Muscle of leg (tissue), 11 donors: Measurements from ENCODE around the gene EFNA3. TPM values are rescaled to one million over a fixed set of nuclear protein-coding genes. Genes with fewer than 3 reads are reported as not detected.
A peak's percentile ranks its signal among the peaks of the same experiment; 100 is the strongest.

ENCODE experiments used
- DNase-seq: peaks from one replicate; pipeline ENCODE4 v3.0.0; 2013
- H3K27ac ChIP-seq: one replicate; pipeline ENCODE4 v1.5.1; 2013; ENCODE audit warnings: mild to moderate bottlenecking, low read length, control low read depth
- H3K27me3 ChIP-seq: one replicate; pipeline ENCODE4 v1.6.1; 2013; ENCODE audit warnings: low read length; ENCODE audit not compliant: control insufficient read depth, insufficient read depth
- H3K36me3 ChIP-seq: one replicate; pipeline ENCODE4 v1.6.1; 2013; ENCODE audit warnings: low read length; ENCODE audit not compliant: control insufficient read depth, insufficient read depth
- H3K4me1 ChIP-seq: one replicate; pipeline ENCODE4 v1.6.1; 2013; ENCODE audit warnings: low read length; ENCODE audit not compliant: control insufficient read depth, insufficient read depth
- H3K4me3 ChIP-seq: one replicate; pipeline ENCODE4 v1.5.1; 2013; ENCODE audit warnings: low read length, control low read depth
- H3K9me3 ChIP-seq: replicated peaks from 2 replicates; pipeline ENCODE4 v1.6.1; 2013; ENCODE audit warnings: low read depth, low read length; ENCODE audit not compliant: control insufficient read depth
- WGBS: methylation state at CpG from one replicate; pipeline ENCODE4 v1.1.5; 2013; ENCODE audit warnings: missing lambda C conversion rate; ENCODE audit not compliant: insufficient coverage; 5-methylcytosine and 5-hydroxymethylcytosine counted together
- polyA plus RNA-seq, 8 donors: library from polyadenylated mRNA; unstranded; fragments of 120-200 nt; gene quantifications; one replicate each; pipeline versions ENCODE4 v1.2.1 to v1.2.3, GENCODE V29; 2013; ENCODE audit warnings: inconsistent platforms in 1 of 8, low replicate concordance in 1 of 8; ENCODE audit not compliant: insufficient read length in 8 of 8, insufficient read depth in 1 of 8
- total RNA-seq: library from RNA; stranded (reverse); fragments of 120-200 nt; gene quantifications from one replicate; pipeline ENCODE4 v1.2.4, GENCODE V29; 2013

EFNA3 gene
- total and polyA plus RNA-seq, 9 donors: 1.7 to 3.9 (median 2.2) TPM

DNA sequence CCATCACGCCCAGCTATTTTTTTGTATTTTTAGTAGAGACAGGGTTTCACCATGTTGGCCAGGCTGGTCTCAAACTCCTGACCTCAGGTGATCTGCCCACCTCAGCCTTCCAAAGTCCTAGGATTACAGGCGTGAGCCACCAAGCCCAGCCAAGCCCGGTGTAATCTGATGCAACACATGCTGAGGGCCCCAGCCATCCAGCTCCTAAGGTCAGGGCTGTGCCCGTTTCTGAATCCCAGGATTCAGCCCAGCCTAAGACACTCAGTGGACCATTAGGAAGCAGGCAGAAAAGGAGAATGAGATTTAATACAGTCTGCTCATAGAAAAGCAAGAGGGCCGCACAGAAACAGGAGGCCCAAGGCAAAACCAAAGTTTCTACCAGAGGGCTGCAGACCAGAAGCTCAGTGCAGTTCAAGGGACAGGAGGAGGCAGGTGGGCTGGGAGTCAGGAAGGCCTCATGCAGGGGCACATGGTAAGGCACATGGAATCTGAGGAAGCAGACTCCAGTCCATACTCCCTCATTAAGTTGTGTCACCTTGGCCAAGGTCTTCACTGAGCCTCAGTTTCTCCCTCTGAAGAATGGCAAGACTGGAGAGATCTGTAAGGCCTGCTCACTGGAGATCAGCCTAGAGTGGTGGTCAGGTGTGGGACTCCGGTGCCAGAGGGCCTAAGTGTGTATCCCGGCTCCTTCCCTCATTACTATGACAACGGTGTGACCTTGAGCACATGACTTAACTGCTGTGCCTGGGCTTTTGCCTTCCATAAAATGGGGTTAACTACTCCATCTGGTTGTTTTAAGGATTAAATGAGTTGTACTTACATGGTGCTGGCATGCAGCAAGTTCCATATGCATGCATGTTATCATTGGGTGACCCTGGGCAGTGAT lies 29.9 kb upstream of the EFNA3 start:
- Histone ChIP-seq H3K4me3 (no peak overlapping the region), H3K9me3 (no peaks in the 10 kb centered on the region), H3K4me1 (peaks cover 36% of the 10 kb centered on the region), H3K27ac (no peak overlapping the region), H3K27me3 (no peaks in the 10 kb centered on the region), H3K36me3 (no peaks in the 10 kb centered on the region)
- WGBS: 78% methylated on average over 6 of the region's 8 CpGs
- no peak for DNase-seq

DNA sequence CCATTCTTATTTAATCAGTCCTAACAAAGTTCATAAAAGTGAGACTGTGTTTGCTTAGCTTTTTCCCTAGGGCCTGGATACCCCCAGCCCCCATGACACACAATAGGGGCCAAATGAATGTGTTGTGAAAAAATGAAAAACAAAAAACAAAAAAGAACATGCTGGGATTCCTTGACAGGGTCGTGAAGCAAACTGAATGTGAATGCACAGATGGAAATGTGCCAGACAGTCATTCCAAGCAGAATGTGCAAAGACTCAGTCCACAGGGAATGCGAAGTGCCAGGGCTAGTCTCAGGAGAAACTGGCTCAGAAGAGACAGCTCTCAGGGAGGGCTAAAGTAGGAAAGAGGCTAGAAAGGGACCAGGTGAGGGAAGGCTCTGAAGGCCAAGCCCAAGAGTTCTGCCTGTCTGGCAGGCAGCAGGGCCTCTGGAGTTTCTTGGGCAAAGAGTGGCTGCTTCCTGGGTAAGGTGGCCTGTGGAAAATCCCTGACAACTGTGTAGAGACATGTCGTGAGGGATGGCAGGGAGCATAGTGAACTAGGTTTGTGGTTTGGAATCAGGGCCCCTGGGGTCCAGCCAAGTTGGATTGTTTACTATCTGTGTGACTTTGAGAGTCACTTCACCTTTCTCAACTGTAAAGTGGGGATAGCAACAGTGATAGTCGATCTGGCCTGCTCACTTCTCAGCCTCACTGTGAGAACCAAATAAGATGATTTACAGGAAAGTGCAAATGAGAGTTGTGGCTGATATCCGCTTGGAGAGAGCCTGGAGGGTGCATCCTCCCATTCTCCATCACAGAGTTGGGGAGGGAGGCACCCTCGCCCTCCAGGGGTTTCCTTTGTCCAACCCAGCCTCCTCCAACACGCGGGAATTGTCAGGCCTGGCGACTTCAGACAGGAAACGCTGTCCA lies 28.7 kb upstream of the EFNA3 start:
- peak; percentile 25 for DNase-seq
- H3K27ac ChIP-seq: peak overlapping the region; percentile 59
- H3K36me3 ChIP-seq: peaks cover 5% of the 10 kb centered on the region
- WGBS: 20% methylated on average over 8 of the region's 10 CpGs
- peaks cover 31% of the 10 kb centered on the region for H3K4me1 ChIP-seq
- no peaks in the 10 kb centered on the region for H3K27me3 ChIP-seq
- H3K4me3 ChIP-seq: peak overlapping the region; percentile 65
- H3K9me3 ChIP-seq: no peaks in the 10 kb centered on the region

DNA sequence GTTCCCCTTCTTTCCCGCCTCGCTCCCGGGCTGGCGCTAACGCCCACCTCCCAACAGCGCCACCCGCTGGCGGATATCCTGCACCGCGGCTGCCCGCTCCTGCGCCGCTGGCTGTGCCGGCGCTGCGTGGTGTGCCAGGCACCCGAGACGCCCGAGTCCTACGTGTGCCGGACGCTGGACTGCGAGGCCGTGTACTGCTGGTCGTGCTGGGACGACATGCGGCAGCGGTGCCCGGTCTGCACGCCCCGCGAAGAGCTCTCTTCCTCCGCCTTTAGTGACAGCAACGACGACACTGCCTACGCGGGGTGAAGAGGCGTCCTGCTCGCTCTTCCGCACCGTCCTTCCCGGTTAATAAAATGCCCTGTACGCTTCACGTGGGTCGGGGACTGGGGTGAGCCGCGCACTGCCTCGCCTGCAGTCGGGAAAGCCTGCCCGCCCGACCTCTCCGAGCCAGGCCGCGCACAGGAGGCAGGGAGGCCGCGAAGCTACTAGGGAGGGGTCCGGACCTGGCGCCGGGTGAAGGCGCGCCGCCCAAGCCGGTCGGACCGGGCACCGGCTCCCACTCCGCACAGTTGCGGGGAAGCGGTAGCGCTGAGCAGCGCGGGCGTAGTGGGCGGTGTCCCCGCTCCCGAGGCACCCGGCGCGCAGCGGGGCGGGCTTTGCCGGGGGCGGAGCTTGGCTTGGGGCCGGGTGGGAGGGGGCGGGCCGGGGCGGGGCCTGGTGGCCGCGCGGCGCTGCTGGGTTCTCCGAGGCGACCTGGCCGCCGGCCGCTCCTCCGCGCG lies 27.9 kb upstream of the EFNA3 start, which contains the start of gene ADAM15:
ADAM15 (plus strand) TSS at position 757 of the 782 bp plus-strand sequence. CDS start 71 bp downstream, outside the sequence.
- under 1% methylated on average over 68 of the region's 99 CpGs for WGBS
- Histone ChIP-seq H3K27me3 (no peaks in the 10 kb centered on the region), H3K9me3 (no peaks in the 10 kb centered on the region), H3K27ac (peak within 1 kb of the TSS; percentile 85), H3K4me1 (peaks cover 31% of the 10 kb centered on the region), H3K4me3 (peak within 1 kb of the TSS; percentile 76), H3K36me3 (peaks cover 10% of the 10 kb centered on the region)
- peak; percentile 81 for DNase-seq

DNA sequence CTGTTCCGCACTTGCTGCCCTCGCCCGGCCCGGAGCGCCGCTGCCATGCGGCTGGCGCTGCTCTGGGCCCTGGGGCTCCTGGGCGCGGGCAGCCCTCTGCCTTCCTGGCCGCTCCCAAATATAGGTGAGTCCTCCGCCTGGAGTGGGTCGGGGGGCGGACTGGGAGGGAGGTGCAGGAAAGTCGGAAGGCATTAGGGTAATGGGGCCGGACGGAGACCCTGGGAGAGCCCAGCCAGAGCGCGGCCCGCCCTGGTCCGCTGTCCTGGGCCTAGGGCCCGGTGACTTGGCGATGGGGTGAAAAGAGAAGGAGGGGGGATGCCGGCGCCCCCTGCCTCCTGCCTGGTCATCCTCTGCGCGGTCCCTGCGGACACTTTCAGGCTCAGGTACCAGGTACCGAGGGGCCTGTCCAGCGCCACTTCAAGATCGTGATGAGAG lies 27.3 kb upstream of the EFNA3 start:
- Histone ChIP-seq H3K27ac (peak overlapping the region; percentile 79), H3K36me3 (peaks cover 16% of the 10 kb centered on the region), H3K4me3 (peak overlapping the region; percentile 76), H3K9me3 (no peaks in the 10 kb centered on the region), H3K27me3 (no peaks in the 10 kb centered on the region), H3K4me1 (peaks cover 31% of the 10 kb centered on the region)
- no peak for DNase-seq
- WGBS: 0% methylated on average over 24 of the region's 31 CpGs

DNA sequence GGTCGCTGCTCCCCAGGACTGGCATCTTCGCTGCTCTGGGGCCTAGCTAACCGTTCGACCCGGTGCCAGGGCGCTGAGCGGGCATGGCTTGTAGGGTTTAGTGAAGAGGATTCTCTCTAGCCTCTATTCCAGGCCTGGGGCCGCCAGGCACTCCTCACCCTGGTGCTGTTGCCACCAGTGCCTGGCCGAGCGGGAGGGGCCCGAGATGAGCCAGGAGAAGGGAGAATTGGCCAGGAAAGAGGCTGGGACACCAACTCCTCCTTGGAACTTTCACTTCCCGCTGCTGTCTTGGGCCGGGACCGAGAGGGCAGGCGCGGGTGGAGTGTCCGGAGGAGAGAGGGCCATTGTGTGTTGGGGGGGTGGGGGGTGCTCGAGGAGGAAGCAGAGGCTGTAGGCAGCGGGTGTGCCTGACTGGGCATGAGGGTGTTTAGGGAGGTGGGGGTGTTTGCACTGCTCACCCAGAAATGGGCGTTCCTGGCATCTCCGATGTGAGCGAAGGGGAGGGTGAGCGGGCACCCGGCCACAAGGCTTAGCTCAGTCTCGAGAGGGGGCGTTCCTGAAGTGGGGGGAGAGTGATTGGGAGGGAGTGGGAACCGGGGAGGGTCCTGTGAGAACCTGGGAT lies 26.7 kb upstream of the EFNA3 start:
- WGBS: 2% methylated on average over 19 of the region's 27 CpGs
- DNase-seq: peak; percentile 67
- Histone ChIP-seq H3K27me3 (no peaks in the 10 kb centered on the region), H3K4me3 (peak overlapping the region; percentile 76), H3K9me3 (no peaks in the 10 kb centered on the region), H3K27ac (peak overlapping the region; percentile 79), H3K4me1 (peaks cover 31% of the 10 kb centered on the region), H3K36me3 (peaks cover 21% of the 10 kb centered on the region)

DNA sequence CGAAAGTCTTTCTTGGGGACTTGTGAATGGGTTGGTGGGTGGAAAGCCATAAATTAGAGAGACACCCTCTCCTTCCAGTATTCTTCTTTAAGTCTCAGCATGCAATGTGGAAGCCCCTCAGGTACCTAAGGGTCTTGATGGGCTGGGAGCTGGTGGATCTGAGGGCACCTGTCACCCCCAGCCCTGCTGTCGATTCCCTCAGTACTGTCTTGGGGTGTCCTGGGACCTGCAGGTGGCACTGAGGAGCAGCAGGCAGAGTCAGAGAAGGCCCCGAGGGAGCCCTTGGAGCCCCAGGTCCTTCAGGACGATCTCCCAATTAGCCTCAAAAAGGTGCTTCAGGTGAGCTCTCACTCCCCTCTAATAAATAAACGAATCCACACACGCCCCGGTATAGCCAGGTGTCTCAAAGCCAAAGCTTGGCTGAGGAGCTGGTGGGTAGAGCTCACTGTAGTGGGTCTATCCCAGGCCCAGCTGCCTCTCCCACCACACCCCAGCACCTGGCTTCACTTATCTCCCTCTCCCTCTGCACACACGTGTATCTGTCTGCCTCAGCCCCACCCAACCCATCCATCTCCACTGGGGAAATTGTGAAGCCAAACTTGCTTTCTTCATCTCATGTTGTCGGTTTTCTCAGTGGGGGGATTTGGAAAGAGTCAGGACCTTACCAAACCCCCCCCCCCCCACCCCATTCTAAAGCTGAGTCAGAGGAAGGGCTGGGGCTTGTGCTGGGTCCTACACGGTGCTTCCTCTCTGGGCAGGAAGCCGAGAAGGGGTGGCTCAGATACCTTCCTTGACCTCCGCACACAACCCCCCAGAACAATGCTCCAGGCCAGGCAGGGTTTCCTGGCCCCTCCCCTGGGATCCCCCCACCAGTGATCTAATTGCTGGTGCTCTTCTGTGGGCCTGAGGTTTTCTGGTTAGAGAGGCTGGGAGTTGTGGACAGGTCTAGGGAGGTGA lies 25.9 kb upstream of the EFNA3 start:
- H3K36me3 ChIP-seq: peaks cover 29% of the 10 kb centered on the region
- 54% methylated on average over 6 of the region's 12 CpGs for WGBS
- DNase-seq: peak; percentile 43
- no peaks in the 10 kb centered on the region for H3K27me3 ChIP-seq
- H3K9me3 ChIP-seq: no peaks in the 10 kb centered on the region
- peak overlapping the region; percentile 39 for H3K27ac ChIP-seq
- H3K4me3 ChIP-seq: peak overlapping the region; percentile 76
- H3K4me1 ChIP-seq: peaks cover 31% of the 10 kb centered on the region

DNA sequence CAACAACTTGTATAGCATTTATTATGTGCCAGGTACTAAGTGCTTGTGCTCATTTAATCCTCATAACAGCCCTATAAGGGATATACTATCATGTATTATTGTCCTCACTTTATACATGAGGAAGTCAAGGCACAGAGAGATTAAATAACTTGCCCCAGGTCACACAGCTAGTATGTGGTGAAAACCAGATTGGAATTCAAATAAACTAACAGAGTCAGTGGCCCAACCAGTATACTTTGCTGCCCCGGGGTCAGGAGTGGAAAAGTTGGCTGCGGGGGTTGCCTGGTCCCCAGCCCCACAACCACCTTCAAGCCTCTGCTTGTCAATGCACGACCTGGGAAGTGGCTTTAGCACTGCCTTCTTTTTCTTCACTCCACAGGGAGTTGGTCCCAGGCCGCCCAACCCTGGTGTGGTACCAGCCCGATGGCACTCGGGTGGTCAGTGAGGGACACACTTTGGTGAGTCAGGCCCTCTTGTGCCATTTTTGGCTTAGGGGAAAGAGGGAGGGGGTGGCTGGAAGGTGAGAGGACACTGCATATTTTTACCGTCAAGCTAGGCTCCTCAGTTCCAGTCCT lies 25.0 kb upstream of the EFNA3 start:
- H3K36me3 ChIP-seq: peaks cover 37% of the 10 kb centered on the region

DNA sequence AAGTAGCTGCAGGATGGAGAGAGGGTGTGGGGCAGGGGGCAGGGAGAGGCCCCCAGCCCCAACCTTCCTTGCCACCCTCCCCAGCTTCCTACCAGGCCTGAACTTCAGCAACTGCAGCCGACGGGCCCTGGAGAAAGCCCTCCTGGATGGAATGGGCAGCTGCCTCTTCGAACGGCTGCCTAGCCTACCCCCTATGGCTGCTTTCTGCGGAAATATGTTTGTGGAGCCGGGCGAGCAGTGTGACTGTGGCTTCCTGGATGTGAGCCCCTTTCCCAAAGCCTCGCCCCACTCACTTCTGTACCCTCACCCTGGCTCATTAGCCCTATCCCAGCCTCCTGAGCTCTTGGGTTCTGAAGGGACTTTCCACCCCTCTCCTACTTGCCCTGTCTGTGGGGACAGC lies 21.5 kb upstream of the EFNA3 start:
- WGBS: 87% methylated on average over 8 of the region's 8 CpGs
- peaks cover 48% of the 10 kb centered on the region for H3K36me3 ChIP-seq
- H3K4me3 ChIP-seq: no peak overlapping the region
- no peak for DNase-seq
- H3K27me3 ChIP-seq: peaks cover 6% of the 10 kb centered on the region
- H3K9me3 ChIP-seq: no peaks in the 10 kb centered on the region
- H3K27ac ChIP-seq: no peak overlapping the region
- H3K4me1 ChIP-seq: peaks cover 19% of the 10 kb centered on the region

More for the DNA sequence above, 25.0 kb upstream of the EFNA3 start:
- H3K4me3 ChIP-seq: no peak overlapping the region
- H3K9me3 ChIP-seq: no peaks in the 10 kb centered on the region
- peak overlapping the region; percentile 39 for H3K27ac ChIP-seq
- 78% methylated on average over 4 of the region's 7 CpGs for WGBS
- no peak for DNase-seq
- H3K4me1 ChIP-seq: peaks cover 31% of the 10 kb centered on the region
- no peaks in the 10 kb centered on the region for H3K27me3 ChIP-seq
